Activated CD4-positive, alpha-beta T cell treated with anti-CD3 and anti-CD28 coated beads for 4 hours (primary cell): Measurements from ENCODE around the gene ENOSF1.

Experiments used
- DNase-seq, 2 donors: peaks; one replicate each; pipeline ENCODE4 v3.0.0-alpha.2; 2020

Gene ENOSF1

DNA sequence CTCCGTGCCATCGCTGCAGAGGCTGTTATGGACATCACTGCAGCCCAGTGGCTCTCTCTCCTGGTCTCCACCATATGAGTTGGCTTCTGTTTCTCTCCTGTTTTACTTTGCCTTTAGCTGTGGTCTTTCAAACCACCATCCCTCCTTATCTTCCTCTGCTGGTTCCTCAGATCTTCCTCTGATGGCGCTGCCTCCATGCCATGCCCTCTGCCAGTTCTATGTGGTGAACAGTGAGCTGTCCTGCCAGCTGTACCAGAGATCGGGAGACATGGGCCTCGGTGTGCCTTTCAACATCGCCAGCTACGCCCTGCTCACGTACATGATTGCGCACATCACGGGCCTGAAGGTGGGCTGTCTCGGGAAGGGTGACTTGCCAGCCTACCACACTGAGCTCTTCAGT is 41.9 kb downstream of the ENOSF1 start:
- no peak for DNase-seq

GRCh38 chr18:669077-669476 is 43.4 kb downstream of the ENOSF1 start:
- no peak for DNase-seq

DNA sequence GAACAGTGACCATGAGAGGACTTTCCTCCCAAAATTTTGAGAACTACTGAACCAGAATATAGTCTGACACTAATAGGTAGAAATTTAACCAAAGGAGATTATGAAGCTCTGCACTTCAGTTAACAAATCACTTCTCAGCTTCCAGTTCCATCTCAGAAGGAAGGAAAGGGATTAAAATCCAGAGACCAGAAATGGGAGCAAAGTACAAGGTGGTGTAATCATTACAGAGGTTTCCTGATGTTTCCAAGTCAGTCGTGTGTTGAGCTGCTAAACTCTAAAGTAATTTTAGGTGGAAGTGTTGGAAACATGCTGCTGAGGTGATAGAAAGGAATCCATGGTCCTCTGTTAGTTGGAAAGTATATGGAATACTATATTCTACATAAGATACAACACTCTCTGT is 44.2 kb downstream of the ENOSF1 start:
- DNase-seq, result no peak

GRCh38 chr18:666628-667027 is 45.8 kb downstream of the ENOSF1 start:
- DNase-seq, result no peak

DNA sequence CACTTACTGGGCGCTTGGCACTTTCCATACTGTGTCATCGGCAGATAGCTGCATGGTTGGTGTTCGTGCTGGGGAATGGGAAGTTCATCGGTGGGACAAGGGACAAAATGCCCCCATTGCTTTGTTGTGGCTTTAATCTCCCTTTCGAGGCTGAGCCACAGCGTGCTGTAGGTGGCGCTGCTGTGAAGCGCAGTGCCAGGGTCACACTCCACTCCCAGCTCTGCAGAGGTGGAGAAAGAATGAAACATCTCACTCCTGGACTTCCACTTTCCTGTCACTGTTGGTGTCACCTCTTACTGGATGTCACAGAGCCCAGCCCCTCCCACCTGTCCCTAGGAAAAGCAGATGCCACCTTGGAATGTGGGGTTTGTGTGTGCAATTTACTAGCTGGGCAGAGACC is 46.3 kb downstream of the ENOSF1 start:
- DNase-seq, result no peak

DNA sequence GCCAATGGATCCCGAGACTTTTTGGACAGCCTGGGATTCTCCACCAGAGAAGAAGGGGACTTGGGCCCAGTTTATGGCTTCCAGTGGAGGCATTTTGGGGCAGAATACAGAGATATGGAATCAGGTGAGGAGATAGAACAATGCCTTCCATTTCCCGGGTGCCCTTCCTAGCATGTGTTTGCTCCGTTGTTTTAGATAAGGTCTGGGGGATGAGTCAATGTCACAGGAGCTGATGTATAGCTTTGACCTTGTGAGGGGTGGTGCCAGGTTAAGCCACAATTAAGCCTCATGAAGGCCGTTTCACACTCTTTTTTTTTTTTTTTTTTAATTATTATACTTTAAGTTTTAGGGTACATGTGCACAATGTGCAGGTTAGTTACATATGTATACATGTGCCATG is 50.2 kb downstream of the ENOSF1 start:
- no peak for DNase-seq

DNA sequence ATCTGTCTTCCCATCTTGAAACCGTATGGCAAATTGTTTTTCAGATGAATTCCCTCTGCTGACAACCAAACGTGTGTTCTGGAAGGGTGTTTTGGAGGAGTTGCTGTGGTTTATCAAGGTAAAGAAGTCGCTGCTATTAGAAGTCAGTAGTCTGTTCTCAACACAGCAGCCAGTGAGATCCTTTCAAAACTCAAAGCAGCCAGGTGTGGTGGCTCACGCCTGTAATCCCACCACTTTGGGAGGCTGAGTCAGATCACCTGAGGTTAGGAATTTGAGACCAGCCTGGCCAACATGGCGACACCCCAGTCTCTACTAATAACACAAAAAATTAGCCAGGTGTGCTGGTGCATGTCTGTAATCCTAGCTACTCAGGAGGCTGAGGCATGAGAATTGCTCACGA is 52.8 kb downstream of the ENOSF1 start:
- DNase-seq, result no peak

DNA sequence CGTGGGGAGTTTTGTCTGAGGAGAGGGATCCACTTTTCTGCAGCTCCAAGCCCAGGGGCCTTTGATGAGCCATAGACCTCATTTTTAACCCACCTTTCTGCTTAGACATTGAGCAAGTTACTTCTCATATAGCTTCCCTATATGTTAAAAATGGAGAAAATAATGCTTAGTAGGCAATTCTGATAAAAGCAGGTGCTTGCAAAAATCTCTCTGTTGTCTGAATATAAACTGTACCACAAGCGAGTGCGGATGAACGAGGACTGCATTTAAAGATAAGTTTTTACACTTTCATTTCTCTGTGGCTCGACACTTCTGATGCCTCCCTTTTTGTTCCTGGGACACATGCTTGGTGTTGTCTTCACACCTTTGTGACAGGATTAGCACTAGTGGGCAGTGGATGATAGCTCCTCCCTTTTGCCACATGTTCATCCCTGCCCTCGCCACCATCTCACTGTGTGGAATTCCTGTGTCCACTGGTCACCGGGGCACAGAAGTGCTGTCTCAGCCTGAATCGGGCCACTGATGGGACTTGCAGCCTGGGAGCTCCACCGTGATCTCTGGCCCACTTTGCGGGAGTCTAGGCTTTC is 53.4 kb downstream of the ENOSF1 start:
- no peak for DNase-seq

DNA sequence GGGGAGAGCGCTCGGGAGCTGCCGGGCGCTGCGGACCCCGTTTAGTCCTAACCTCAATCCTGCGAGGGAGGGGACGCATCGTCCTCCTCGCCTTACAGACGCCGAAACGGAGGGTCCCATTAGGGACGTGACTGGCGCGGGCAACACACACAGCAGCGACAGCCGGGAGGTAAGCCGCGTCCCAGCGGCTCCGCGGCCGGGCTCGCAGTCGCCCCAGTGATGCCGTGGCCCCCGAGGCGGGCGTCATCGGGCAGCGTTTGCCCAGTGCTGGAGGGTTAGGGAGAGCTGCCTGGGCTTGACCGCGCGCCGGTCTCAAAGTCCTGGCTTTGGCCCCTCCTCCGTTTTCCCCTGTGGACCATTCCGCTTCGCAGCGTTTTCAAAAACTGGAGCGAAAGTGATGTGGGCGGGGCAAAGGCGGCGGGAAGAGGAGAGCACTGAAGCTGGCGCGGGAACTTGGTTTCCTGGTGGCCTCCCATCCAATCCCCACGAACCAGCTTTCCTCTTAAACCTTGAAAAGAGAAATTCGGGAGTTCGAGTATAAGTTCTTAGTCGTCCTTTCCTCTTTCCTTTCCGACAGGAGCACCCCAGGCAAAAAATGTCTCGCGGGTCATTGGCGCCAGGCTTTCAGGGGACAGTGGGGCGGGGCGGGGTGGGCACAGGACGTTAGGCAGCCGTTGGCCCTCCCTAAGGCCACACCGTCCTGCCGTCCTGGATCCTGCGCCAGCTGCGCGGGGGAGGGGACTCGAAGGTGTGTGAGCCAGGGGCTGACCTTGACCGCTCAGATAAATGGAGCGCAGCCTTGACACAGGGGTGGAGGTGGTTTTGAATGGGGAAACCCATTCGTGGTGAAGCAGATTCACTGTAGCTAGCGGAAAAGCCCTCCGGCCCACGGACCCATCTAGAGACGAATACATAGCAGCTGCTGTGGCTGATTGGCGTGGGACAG is 54.2 kb downstream of the ENOSF1 start:
- DNase-seq, result peak; percentile 22 to 26

- peak; percentile 12 to 13 for DNase-seq
Measured at GRCh38 chr18:657311-658000, 55.0 kb downstream of the ENOSF1 start, which contains the start of gene TYMS. Gene TYMS (plus strand): TSS chr18:657653. CDS start chr18:657743, 90 bp downstream.

GRCh38 chr18:655445-655844 is 57.0 kb downstream of the ENOSF1 start:
- DNase-seq, result no peak

DNA sequence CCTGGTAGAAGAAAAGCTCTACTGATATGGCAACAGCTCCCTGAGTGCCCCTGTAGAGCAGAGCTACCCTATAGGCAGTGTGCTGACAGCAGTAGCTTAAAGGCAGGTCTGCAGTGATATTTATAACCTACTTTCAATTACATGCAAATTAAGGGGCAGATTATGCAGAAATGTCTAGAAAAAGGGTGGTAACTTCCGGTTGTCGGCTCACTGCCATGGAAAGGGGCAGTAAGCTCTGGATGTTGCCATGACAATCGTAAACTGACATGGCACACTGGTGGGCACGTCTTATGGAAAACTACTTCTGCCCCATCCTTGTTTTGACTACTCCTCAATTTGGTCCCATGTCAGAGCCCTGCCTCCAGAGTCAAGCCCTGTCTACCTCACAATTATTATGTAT is 57.8 kb downstream of the ENOSF1 start:
- no peak for DNase-seq

DNA sequence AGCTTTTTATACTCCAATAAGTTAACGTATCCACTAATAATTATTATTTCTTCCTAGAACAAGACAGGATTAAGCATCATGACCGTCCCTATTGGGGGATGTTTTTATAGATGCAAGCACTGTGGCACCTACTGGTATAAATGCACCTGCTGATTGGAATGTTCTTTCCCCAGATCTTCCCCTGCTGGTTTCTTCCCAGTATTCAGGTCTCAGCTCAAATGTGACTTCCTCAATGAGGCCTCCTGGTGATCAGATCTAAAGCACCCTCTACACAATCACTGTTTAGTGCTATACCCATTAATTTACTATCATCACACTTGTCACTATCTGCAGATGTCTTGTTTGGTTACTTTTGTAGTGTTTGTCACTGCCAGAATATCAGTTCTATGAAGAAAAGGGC is 58.9 kb downstream of the ENOSF1 start:
- no peak for DNase-seq

DNA sequence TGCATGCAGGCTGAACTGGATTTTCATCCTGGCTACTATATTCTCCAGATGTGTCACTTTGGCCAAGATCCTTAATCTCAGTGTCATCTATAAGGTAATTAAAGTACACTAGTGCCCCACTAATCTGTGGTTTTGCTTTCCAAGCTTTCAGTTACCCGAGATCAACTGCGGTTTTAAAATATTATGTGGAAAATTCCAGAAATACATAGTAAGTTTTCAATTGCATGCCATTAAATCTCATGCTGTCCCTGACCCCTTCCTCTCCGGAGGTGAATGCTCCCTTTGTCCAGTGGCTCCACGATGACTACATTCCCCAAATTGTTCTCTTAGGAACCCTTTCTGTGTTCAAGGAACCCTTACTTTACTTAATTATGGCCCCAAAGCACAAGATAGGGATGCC is 60.3 kb downstream of the ENOSF1 start:
- no peak for DNase-seq

GRCh38 chr18:650428-650858 is 62.0 kb downstream of the ENOSF1 start:
- DNase-seq, result no peak

- no peak for DNase-seq
Measured at GRCh38 chr18:649341-649740, 63.1 kb downstream of the ENOSF1 start.

DNA sequence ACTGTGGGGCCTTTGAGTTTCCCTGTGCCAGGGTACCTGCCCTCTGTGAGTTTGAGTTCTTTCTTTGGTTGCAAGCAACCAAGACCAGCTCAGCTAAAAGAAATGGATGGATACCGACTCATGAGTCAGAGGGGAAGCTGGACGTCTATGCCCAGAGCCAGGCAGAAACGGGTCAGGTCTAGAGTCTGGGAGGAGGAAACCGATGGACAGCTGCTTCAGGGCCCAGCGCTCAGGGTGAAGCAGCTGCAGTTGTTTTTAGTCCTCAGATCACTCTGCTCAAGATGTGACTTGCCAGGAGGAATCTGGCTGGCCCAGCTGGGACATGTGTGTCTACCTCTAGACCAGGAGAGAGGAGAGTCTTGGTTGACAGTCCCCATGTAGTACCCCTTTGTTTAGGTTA is 65.1 kb downstream of the ENOSF1 start:
- DNase-seq, result no peak

DNA sequence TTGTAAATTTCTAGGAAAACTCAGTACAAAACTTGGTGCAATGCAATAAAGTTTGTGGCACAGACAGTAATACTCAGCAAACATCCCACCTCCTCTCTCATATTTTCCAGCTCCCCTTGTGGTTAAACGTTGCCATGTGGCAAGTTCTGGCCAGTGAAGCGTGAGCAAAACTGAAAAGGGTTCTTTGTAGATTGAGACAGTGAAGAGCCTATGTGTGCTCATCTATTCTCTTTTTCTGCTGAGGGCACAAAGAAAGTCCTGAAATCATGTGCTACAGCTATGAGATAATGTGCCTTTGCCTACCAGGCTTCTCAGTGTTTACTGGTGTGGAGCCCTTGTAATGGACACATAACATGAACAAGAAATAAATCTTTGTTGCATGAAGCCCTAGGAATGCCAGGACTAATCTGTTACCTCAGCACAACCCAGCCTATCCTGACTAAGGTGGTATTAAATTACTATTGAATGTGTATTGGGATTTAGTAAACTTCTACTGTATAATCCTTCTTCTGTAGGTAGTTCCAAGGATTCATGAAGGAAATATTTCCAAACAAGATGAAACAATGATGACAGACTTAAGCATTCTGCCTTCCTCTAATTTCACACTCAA is 67.9 kb downstream of the ENOSF1 start:
- DNase-seq, result no peak

DNA sequence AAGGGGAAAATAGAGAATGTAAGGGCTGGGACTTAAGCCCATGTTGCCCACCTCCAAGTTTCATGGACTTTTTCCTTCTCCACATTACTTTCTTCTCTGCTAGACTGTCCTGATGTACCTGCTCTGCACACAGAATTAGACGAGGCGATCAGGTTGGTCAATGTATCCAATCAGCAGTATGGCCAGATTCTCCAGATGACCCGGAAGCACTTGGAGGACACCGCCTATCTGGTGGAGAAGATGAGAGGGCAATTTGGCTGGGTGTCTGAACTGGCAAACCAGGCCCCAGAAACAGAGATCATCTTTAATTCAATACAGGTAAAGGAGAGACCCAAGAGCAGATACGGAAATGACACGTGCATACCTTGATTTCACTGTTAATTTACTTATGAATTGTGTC is 71.2 kb downstream of the ENOSF1 start:
- no peak for DNase-seq

GRCh38 chr18:635171-635570 is 77.3 kb downstream of the ENOSF1 start:
- no peak for DNase-seq

- DNase-seq, result no peak
Measured at GRCh38 chr18:634551-635045, 77.8 kb downstream of the ENOSF1 start.

DNA sequence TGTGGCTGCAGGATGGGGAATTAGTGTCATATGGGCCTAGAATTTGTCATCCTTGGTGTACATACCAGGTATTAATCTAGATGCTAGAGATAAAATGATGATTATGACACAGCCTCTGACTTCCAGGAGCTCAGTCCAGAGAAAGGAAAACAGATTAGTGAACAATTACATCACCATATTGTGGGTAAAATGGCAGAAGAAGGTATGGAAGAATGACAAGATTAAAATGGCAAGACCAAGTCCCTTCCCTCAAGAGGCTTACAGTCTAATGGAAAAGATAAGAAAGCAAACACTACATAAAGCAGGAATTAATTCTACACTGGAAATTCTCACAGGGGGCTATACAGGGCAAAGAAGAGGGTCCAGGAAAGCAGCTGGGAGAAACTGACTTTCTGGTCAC is 80.9 kb downstream of the ENOSF1 start:
- no peak for DNase-seq
